ENCODE results near the gene CEP95. TPM values are rescaled to one million over a fixed set of nuclear protein-coding genes. Genes with fewer than 3 reads are reported as not detected.
"Not testable (repeated sequence)": the region's sequence is repeated elsewhere in the genome, so short reads cannot be mapped to it uniquely, and the experiment has no call there.

CEP95 gene
- polyA plus RNA-seq, 3 donors: 4.6 to 42.1 (median 5.0) TPM

DNA sequence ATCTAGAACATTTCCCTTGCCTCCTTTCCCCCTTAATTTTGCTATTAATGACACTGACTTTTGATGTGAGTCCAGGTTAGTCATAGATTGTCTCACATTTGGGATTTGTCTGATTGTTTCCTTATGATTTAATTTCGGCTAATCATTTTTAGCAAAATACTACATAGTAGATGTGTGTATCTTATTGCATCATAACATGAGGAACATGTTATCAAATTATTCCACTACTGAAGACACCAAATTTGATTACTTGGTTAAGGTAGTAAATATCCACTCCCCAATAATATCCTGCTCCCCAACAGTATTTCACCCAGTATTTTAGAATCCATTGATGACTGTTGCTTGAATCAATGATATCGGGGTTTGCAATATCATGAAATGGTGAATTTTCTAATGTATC, 12.7 kb upstream of the CEP95 start:
- Histone ChIP-seq H4K20me1 (ENCODE audit: insufficient read depth, low read length) (peaks cover 19% of the 10 kb centered on the region), H3K4me1 (ENCODE audit: control insufficient read depth in 1 of 2, insufficient read depth in 2 of 2, low read length in 2 of 2) (peaks cover 38 to 49% of the 10 kb centered on the region in 2 donors), H3K36me3 (replicated peaks in 1 of 2; ENCODE audit: control insufficient read depth in 1 of 2, insufficient read depth in 2 of 2, low read length in 2 of 2) (peaks cover 39 to 42% of the 10 kb centered on the region in 2 donors), H3K27me3 (ENCODE audit: control insufficient read depth in 2 of 2, insufficient read depth in 2 of 2, low read length in 2 of 2) (no peaks in the 10 kb centered on the region), H3K4me3 (replicated peaks in 1 of 3; ENCODE audit: low read depth in 2 of 3, low read length in 3 of 3) (no peak overlapping the region), H3K9me3 (replicated peaks in 1 of 2; ENCODE audit: control insufficient read depth in 1 of 2, insufficient read depth in 1 of 2, low read length in 2 of 2) (no peaks in the 10 kb centered on the region), H3K79me2 (ENCODE audit: insufficient read depth, low read length) (peaks cover 71% of the 10 kb centered on the region), H3K9ac (ENCODE audit: insufficient read depth, low read length, poor library complexity, severe bottlenecking) (no peak overlapping the region), H2AFZ (ENCODE audit: insufficient read depth, low read depth, low read length, poor library complexity, severe bottlenecking) (no peak overlapping the region), H3K4me2 (replicated peaks; ENCODE audit: extremely low read depth, low read length, poor library complexity, severe bottlenecking) (no peak overlapping the region), H3K27ac (ENCODE audit: low read depth in 1 of 2, low read length in 2 of 2) (peak overlapping the region in 1 of 2 donors; percentile 13)
- peaks cover 51% of the 10 kb centered on the region for H3K4me1 Mint-ChIP-seq
- no peak for TF ChIP-seq CTCF (IDR thresholded peaks at IDR 0.05)
- no peak overlapping the region for H3K27ac Mint-ChIP-seq
- H3K27me3 Mint-ChIP-seq (ENCODE audit: low read depth in 3 of 3): peaks cover 0 to 2% (median 0%) of the 10 kb centered on the region in 3 donors
- no peak for DNase-seq
- H3K4me3 Mint-ChIP-seq: no peak overlapping the region
- H3K9me3 Mint-ChIP-seq: peaks cover 0 to 1% (median 0%) of the 10 kb centered on the region in 7 donors
- peaks cover 32 to 47% of the 10 kb centered on the region in 2 donors for H3K36me3 Mint-ChIP-seq
- no CpG with 5 or more reads among the region's 2 CpGs for WGBS (ENCODE audit: insufficient coverage)
- intact Hi-C loops (cut with micrococcal nuclease): loop anchor here in 1 of 2 donors (10.0 kb wide), 1 partner anchor 189 kb away; no protein-coding TSS in a partner anchor

DNA sequence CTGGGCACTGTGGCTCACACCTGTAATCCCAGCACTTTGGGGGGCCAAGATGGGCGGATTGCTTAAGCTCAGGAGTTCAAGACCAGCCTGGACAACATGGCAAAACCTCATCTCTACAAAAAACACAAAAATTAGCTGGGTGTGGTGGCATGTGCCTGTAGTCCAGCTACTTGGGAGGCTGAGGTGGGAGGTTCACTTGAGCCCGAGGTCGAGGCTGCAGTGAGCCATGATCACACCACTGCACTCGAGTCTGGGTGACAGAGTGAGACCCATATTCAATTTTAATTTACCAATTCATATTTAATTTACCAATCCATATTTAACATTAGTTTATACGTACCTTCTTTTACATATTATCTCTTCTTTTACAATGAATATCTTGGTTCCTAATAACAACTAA, 11.5 kb upstream of the CEP95 start:
- not testable (repeated sequence) for H3K27ac ChIP-seq (ENCODE audit: low read depth in 1 of 2, low read length in 2 of 2); H3K9me3 ChIP-seq (replicated peaks in 1 of 2; ENCODE audit: control insufficient read depth in 1 of 2, insufficient read depth in 1 of 2, low read length in 2 of 2); H3K9me3 Mint-ChIP-seq; H3K27me3 ChIP-seq (ENCODE audit: control insufficient read depth in 2 of 2, insufficient read depth in 2 of 2, low read length in 2 of 2); H2AFZ ChIP-seq (ENCODE audit: insufficient read depth, low read depth, low read length, poor library complexity, severe bottlenecking); H3K27me3 Mint-ChIP-seq (ENCODE audit: low read depth in 3 of 3); H3K9ac ChIP-seq (ENCODE audit: insufficient read depth, low read length, poor library complexity, severe bottlenecking); DNase-seq
- peaks cover 31% of the 10 kb centered on the region for H4K20me1 ChIP-seq (ENCODE audit: insufficient read depth, low read length)
- H3K4me3 Mint-ChIP-seq: peak overlapping the region in 1 of 2 donors; percentile 65
- H3K27ac Mint-ChIP-seq: peak overlapping the region in 3 of 7 donors; percentile 21 to 96 (median 50)
- peaks cover 38 to 49% of the 10 kb centered on the region in 2 donors for H3K4me1 ChIP-seq (ENCODE audit: control insufficient read depth in 1 of 2, insufficient read depth in 2 of 2, low read length in 2 of 2)
- intact Hi-C loops (cut with micrococcal nuclease): loop anchor here in 1 of 2 donors (10.0 kb wide), 1 partner anchor 190 kb away; no protein-coding TSS in a partner anchor
- H3K36me3 Mint-ChIP-seq: peaks cover 37 to 48% of the 10 kb centered on the region in 2 donors
- peaks cover 77% of the 10 kb centered on the region for H3K79me2 ChIP-seq (ENCODE audit: insufficient read depth, low read length)
- peaks cover 54% of the 10 kb centered on the region for H3K4me1 Mint-ChIP-seq
- H3K36me3 ChIP-seq (replicated peaks in 1 of 2; ENCODE audit: control insufficient read depth in 1 of 2, insufficient read depth in 2 of 2, low read length in 2 of 2): peaks cover 40 to 42% of the 10 kb centered on the region in 2 donors
- no CpG with 5 or more reads among the region's 5 CpGs for WGBS (ENCODE audit: insufficient coverage)
- peak overlapping the region; percentile 85 for H3K4me2 ChIP-seq (replicated peaks; ENCODE audit: extremely low read depth, low read length, poor library complexity, severe bottlenecking)
- H3K4me3 ChIP-seq (replicated peaks in 1 of 3; ENCODE audit: low read depth in 2 of 3, low read length in 3 of 3): peak overlapping the region in 1 of 3 experiments; percentile 84

Measured in CD14-positive monocyte (primary cell).